Measurements from ENCODE around the gene ACSBG1. TPM values are rescaled to one million over a fixed set of nuclear protein-coding genes. Genes with fewer than 3 reads are reported as not detected.

The ACSBG1 gene
- polyA plus RNA-seq, 1 donor from 2014 or later = 0.32 TPM

DNA sequence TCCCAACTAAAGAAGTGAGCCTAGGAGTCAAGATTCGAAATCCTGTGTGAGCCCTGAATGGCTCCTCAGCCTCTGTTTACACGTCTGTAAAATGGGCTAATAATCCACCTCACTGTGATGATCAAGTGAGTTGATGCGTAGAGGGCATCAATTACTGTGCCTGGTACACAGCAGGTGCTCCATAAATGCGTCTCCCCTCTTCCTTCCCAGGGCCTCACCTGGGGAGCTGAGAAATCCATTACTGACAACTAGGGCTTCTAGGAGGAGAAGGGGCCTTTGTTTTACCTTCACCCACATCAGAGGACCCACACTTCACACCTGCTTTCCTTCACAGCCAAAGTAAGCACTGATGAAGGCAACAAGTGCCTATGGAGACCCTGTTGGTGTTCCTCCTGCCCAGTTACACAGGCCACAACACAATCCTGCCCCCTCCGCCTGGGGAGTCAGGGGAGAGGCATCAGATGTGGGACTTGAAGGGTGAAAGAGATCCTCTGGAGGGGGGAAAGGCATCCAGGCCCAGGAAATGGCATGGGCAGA, 104.5 kb downstream of the ACSBG1 start:
- Histone ChIP-seq H3K27ac (ENCODE audit: low read length) (no peak overlapping the region), H3F3A (ENCODE audit: insufficient read depth, low read length, poor library complexity, severe bottlenecking) (peaks cover 4% of the 10 kb centered on the region), H3K9me3 (ENCODE audit: low read length) (no peaks in the 10 kb centered on the region), H2AFZ (ENCODE audit: low read depth, low read length) (no peak overlapping the region), H3K9me2 (ENCODE audit: insufficient read depth, low read length) (no peaks in the 10 kb centered on the region), H3K4me3 (ENCODE audit: low read length) (no peak overlapping the region), H3K27me3 (ENCODE audit: insufficient read depth, low read depth, low read length) (no peaks in the 10 kb centered on the region), H3K4me2 (ENCODE audit: low read length) (no peak overlapping the region), H4K20me1 (ENCODE audit: insufficient read depth) (no peaks in the 10 kb centered on the region), H3K36me3 (ENCODE audit: insufficient read depth, low read length) (no peaks in the 10 kb centered on the region), H3K9ac (ENCODE audit: low read length) (no peak overlapping the region), H3K79me2 (replicated peaks; ENCODE audit: insufficient read depth, low read length) (no peaks in the 10 kb centered on the region)
- no peak for TF ChIP-seq TAF1 (IDR thresholded peaks at IDR 0.05; ENCODE audit: low read depth)
- no peak for TF ChIP-seq POLR2AphosphoS5 (IDR thresholded peaks at IDR 0.05)
- TF ChIP-seq REST (IDR thresholded peaks at IDR 0.05; ENCODE audit: borderline replicate concordance) = no peak
- TF ChIP-seq CTCF (IDR thresholded peaks at IDR 0.05; ENCODE audit: poor library complexity, severe bottlenecking) = no peak
- TF ChIP-seq SMC3 (conservative IDR thresholded peaks at IDR 0.05; ENCODE audit: poor library complexity) = no peak
- no peak for TF ChIP-seq MXI1 (conservative IDR thresholded peaks at IDR 0.05; ENCODE audit: poor library complexity, severe bottlenecking)
- TF ChIP-seq EP300 (conservative IDR thresholded peaks at IDR 0.05; ENCODE audit: poor library complexity, severe bottlenecking) = no peak
- TF ChIP-seq EZH2 (IDR thresholded peaks at IDR 0.05; ENCODE audit: borderline replicate concordance, insufficient read depth, low read length, poor library complexity, severe bottlenecking) = no peak
- no peak for TF ChIP-seq RAD21 (conservative IDR thresholded peaks at IDR 0.05)

DNA sequence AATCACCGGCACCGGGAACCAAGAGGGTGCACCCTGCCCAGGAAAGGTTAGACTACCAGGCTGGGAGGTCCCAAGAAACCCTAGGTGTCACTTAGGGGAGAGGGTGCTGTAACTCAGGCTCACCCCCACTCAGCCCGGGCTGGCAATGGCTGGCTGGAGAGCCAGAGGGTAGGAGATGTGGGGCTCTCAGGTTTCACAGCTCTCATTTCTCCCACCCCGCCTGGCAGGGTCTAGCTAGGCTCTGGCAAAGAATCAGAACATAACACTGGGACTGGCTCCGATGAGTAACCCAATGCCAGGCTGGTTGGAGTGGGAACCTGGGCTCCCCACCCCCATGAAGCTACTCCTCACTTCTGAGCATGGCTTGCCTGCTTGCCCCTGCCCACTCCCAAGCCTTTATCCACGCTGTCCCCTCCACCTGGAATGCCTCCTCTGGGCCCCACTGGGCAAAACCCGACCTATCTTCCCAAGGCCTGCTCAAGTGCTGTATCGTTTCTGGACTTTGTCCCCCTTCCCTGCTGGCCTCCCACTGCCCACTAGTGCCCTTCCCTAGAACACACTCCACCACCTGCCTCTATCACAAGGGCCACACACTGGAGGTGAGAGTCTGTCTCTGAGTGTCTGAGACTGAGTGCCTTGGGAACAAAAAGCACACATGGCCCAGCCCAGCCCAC, 105.2 kb downstream of the ACSBG1 start:
- Histone ChIP-seq H3K4me3 (ENCODE audit: low read length) (no peak overlapping the region), H2AFZ (ENCODE audit: low read depth, low read length) (no peak overlapping the region), H3K9ac (ENCODE audit: low read length) (no peak overlapping the region), H3F3A (ENCODE audit: insufficient read depth, low read length, poor library complexity, severe bottlenecking) (peaks cover 4% of the 10 kb centered on the region), H3K9me3 (ENCODE audit: low read length) (no peaks in the 10 kb centered on the region), H3K4me2 (ENCODE audit: low read length) (no peak overlapping the region), H3K9me2 (ENCODE audit: insufficient read depth, low read length) (no peaks in the 10 kb centered on the region), H3K27ac (ENCODE audit: low read length) (no peak overlapping the region), H3K79me2 (replicated peaks; ENCODE audit: insufficient read depth, low read length) (no peaks in the 10 kb centered on the region), H3K27me3 (ENCODE audit: insufficient read depth, low read depth, low read length) (no peaks in the 10 kb centered on the region), H4K20me1 (ENCODE audit: insufficient read depth) (no peaks in the 10 kb centered on the region), H3K36me3 (ENCODE audit: insufficient read depth, low read length) (no peaks in the 10 kb centered on the region)
- TF ChIP-seq POLR2AphosphoS5 (IDR thresholded peaks at IDR 0.05) (no peak), SMC3 (conservative IDR thresholded peaks at IDR 0.05; ENCODE audit: poor library complexity) (no peak), EP300 (conservative IDR thresholded peaks at IDR 0.05; ENCODE audit: poor library complexity, severe bottlenecking) (no peak), EZH2 (IDR thresholded peaks at IDR 0.05; ENCODE audit: borderline replicate concordance, insufficient read depth, low read length, poor library complexity, severe bottlenecking) (no peak), RAD21 (conservative IDR thresholded peaks at IDR 0.05) (no peak), TAF1 (IDR thresholded peaks at IDR 0.05; ENCODE audit: low read depth) (no peak), MXI1 (conservative IDR thresholded peaks at IDR 0.05; ENCODE audit: poor library complexity, severe bottlenecking) (no peak), REST (IDR thresholded peaks at IDR 0.05; ENCODE audit: borderline replicate concordance) (no peak), CTCF (IDR thresholded peaks at IDR 0.05; ENCODE audit: poor library complexity, severe bottlenecking) (no peak)
